LNCaP clone FGC (cell line): ENCODE results near the gene ITGA4.

Experiments used
- DNase-seq: peaks from one replicate; pipeline ENCODE4 v3.0.0-alpha.2; 2011; ENCODE audit warnings: low read depth
- H3K4me3 ChIP-seq: 2 replicates; pipeline ENCODE4 v1.5.1; 2011; ENCODE audit warnings: mild to moderate bottlenecking, low read depth, low read length, control low read depth
- CTCF ChIP-seq: IDR thresholded peaks from 2 replicates; pipeline ENCODE4 v1.5.1; 2012; ENCODE audit warnings: mild to moderate bottlenecking; ENCODE audit not compliant: control insufficient read depth, insufficient read depth; ENCODE audit errors: extremely low read depth

Gene ITGA4

GRCh38 chr2:181458871-181459270 is 1.7 kb downstream of the ITGA4 start:
- DNase-seq = no peak
- no peak overlapping the region for H3K4me3 ChIP-seq

GRCh38 chr2:181459621-181460021 is 2.4 kb downstream of the ITGA4 start:
- no peak overlapping the region for H3K4me3 ChIP-seq
- DNase-seq = no peak
- no peak for TF ChIP-seq CTCF

More at GRCh38 chr2:181458871-181459270, 1.7 kb downstream of the ITGA4 start:
- no peak for TF ChIP-seq CTCF

GRCh38 chr2:181461056-181461997 is 4.1 kb downstream of the ITGA4 start:
- DNase-seq = no peak
- no peak for TF ChIP-seq CTCF
- H3K4me3 ChIP-seq = no peak overlapping the region

GRCh38 chr2:181462033-181462432 is 4.8 kb downstream of the ITGA4 start:
- H3K4me3 ChIP-seq = no peak overlapping the region
- DNase-seq = no peak
- TF ChIP-seq CTCF = no peak

- H3K4me3 ChIP-seq = no peak overlapping the region
- no peak for DNase-seq
- TF ChIP-seq CTCF = no peak
Observed at GRCh38 chr2:181463588-181463987, 6.4 kb downstream of the ITGA4 start.

- TF ChIP-seq CTCF = no peak
- no peak for DNase-seq
- H3K4me3 ChIP-seq = no peak overlapping the region
Observed at GRCh38 chr2:181464966-181465365, 7.8 kb downstream of the ITGA4 start.
